GM12878 (cell line): ENCODE results near the gene LCORL. TPM values are rescaled to one million over a fixed set of nuclear protein-coding genes. Genes with fewer than 3 reads are reported as not detected.

Source experiments
- CHD1 ChIP-seq: IDR thresholded peaks from 2 replicates; pipeline ENCODE4 v1.6.1; 2012; ENCODE audit warnings: low read depth, low read length, improper control_type of control experiment
- EZH2 ChIP-seq: IDR thresholded peaks from 2 replicates; pipeline ENCODE4 v1.6.1; 2012; ENCODE audit warnings: low read depth, mild to moderate bottlenecking, control low read depth, inconsistent platforms, low read length, borderline replicate concordance; ENCODE audit not compliant: control insufficient read depth
- GATAD2B ChIP-seq: fragments of 450-650 bp; conservative IDR thresholded peaks from 2 replicates; pipeline ENCODE4 v1.6.1; 2017; ENCODE audit warnings: low read depth, mild to moderate bottlenecking, moderate library complexity
- HCFC1 ChIP-seq: fragments of 150-350 bp; IDR thresholded peaks from 2 replicates; pipeline ENCODE4 v1.6.1; 2014; ENCODE audit warnings: low read length
- IKZF1 ChIP-seq: fragments of 450-650 bp; conservative IDR thresholded peaks from 2 replicates; pipeline ENCODE4 v1.6.1; 2017; ENCODE audit warnings: antibody characterized with exemption, mild to moderate bottlenecking
- IRF5 ChIP-seq: fragments of 450-650 bp; IDR thresholded peaks from 2 replicates; pipeline ENCODE4 v1.6.1; 2017; ENCODE audit warnings: borderline replicate concordance
- MAX ChIP-seq: IDR thresholded peaks from 2 replicates; pipeline ENCODE4 v1.6.1; 2012; ENCODE audit warnings: low read depth, low read length, improper control_type of control experiment
- MEF2A ChIP-seq: IDR thresholded peaks from 2 replicates; pipeline ENCODE4 v1.6.1; 2011; ENCODE audit warnings: low read depth, mild to moderate bottlenecking, low read length, moderate library complexity; ENCODE audit not compliant: insufficient read depth
- MLLT1 ChIP-seq: fragments of 450-650 bp; IDR thresholded peaks from 2 replicates; pipeline ENCODE4 v1.6.1; 2016; ENCODE audit warnings: mild to moderate bottlenecking
- PAX8 ChIP-seq: fragments of 450-650 bp; IDR thresholded peaks from 2 replicates; pipeline ENCODE4 v1.6.1; 2017; ENCODE audit warnings: mild to moderate bottlenecking, moderate library complexity
- PKNOX1 ChIP-seq: fragments of 450-650 bp; IDR thresholded peaks from 2 replicates; pipeline ENCODE4 v1.6.1; 2016; ENCODE audit warnings: mild to moderate bottlenecking
- REST ChIP-seq: IDR thresholded peaks from 2 replicates; pipeline ENCODE4 v1.6.1; 2012; ENCODE audit warnings: mild to moderate bottlenecking, low read depth, low read length
- SUZ12 ChIP-seq: fragments of 200-600 bp; sonication (generic); IDR thresholded peaks from one replicate; pipeline ENCODE4 v1.6.1; 2018; ENCODE audit warnings: antibody characterized with exemption, mild to moderate bottlenecking; ENCODE audit not compliant: unreplicated experiment
- TCF7 ChIP-seq: IDR thresholded peaks from 2 replicates; pipeline ENCODE4 v1.6.1; 2014; ENCODE audit warnings: antibody characterized with exemption, borderline replicate concordance
- USF1 ChIP-seq: IDR thresholded peaks from 2 replicates; pipeline ENCODE4 v1.6.1; 2011; ENCODE audit warnings: borderline replicate concordance, low read depth, mild to moderate bottlenecking, moderate library complexity, mixed read lengths, low read length; ENCODE audit not compliant: insufficient read depth; ENCODE audit errors: extremely low read length
- ZNF24 ChIP-seq: fragments of 450-650 bp; IDR thresholded peaks from 2 replicates; pipeline ENCODE4 v1.6.1; 2017; ENCODE audit warnings: antibody characterized with exemption, mild to moderate bottlenecking
- polyA plus RNA-seq, 11 experiments: library from polyadenylated mRNA; depleted of rRNA in 4 of 11; unstranded in 6 of 11; stranded (reverse) in 5 of 11; fragments of >200 nt; fragmentation: Nextera tagmentation in 4 of 11; fragmentation: Illumina TruSeq in 1 of 11; extraction: Ambion mirVana in 4 of 11; extraction: Trizol in 1 of 11; gene quantifications; 1 replicate in 1 of 11; 2 replicates in 10 of 11; pipeline versions ENCODE4 v1.2.1 to v1.2.3, GENCODE V29; 2011 to 2016; ENCODE audit warnings: inconsistent platforms in 2 of 11, missing spikeins in 2 of 11, low read depth in 1 of 11
- total RNA-seq, 4 experiments: library from RNA; depleted of rRNA in 3 of 4; stranded (reverse); fragments of >200 nt in 3 of 4; fragmentation: Illumina TruSeq in 1 of 4; extraction: Trizol in 1 of 4; gene quantifications; 2 replicates each; pipeline versions ENCODE4 v1.2.1 to v1.2.3, GENCODE V29; 2013 to 2021

Gene LCORL
- total and polyA plus RNA-seq, 10 of the 15 experiments (the other 5 are each of a cell fraction or from before 2014, with no cell fraction given), result 2.2 to 9.8 (median 5.9) TPM

GRCh38 chr4:17810260-17811077 is 211.1 kb downstream of the LCORL start, which contains the start of the genes DCAF16 and NCAPG (continued):
- TF ChIP-seq MAX (peak; percentile 49; the same call in 1 of the 2 replicates), MLLT1 (peak; percentile 80; the same call in 1 of the 2 replicates), PAX8 (no peak), USF1 (no peak), REST (no peak), GATAD2B (no peak; the same call in 1 of the 2 replicates), ZNF24 (no peak), HCFC1 (peak; percentile 19; the same call in 1 of the 2 replicates), SUZ12 (no peak), IKZF1 (peak; percentile 59), MEF2A (no peak), EZH2 (no peak), PKNOX1 (peak; percentile 73; the same call in 1 of the 2 replicates), CHD1 (no peak), TCF7 (0 out of 2 replicates have a peak, but pooled peaks have one; percentile 18), IRF5 (peak; percentile 94)
